ENCODE data around the gene KIF26A.

The KIF26A gene

DNA sequence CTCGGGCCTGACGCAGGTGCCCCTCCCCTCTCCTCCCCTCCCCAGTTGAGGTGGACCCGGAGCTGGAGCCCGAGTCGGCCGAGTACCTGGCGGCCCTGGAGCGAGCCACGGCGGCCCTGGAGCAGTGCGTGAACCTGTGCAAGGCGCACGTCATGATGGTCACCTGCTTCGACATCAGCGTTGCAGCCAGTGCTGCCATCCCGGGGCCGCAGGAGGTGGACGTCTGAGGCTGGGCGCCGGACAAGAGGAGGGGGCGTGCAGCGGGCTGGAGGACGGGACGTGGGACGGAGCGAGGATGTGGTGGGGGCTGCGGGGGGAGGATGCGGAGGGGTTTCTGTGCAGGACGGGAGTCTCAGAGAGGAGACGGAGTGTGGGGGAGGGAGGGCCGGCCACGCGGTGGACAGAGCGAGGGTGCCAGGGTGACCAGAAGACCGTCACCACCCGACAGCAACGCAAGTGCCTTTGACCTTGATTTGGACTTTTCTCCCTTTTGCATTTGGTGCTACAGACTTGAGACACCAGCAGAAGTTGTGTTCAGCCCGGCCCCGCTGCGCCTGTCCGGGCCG lies 41.3 kb downstream of the KIF26A start:
- DNase-seq, result no peak

GRCh38 chr14:104180561-104181165 lies 42.3 kb downstream of the KIF26A start:
- DNase-seq, result no peak

DNA sequence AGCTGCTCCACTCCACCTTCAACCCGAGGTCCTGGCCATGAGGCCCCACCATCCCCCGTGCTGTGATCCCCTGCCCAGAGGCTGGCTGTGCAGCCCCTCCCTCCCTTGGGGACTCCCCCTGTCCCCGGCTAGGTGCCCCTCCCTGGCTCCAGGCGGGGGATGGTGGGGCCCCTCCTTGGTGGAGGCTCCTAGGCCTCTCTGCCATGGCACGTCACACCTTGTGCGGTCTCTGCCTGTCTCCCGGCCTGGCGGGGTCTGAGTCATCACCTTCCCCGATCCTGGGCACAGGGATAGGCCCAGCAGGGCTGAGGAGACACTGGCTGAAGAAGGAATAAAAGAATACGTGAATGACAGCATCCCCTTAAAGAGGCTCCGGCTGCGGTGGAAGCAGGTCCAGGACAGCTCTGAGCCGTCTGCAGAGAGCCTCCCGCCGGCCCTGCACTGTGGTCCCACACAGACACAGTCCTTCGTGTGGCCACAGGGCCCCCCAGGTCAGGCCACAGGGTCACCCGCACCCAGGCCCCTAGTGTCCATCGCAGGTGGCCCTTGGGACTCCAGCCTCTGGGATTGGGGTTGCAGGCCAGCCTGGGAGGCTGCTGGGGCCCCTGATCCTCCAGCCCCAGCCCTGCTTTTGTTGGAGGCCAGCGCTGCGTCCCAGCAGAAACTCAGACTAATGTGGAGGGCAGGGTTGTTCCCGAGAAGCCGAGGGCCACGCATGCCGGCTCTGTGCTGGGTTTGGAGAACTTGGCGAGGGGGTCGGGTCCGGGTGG lies 43.6 kb downstream of the KIF26A start:
- DNase-seq, result no peak

DNA sequence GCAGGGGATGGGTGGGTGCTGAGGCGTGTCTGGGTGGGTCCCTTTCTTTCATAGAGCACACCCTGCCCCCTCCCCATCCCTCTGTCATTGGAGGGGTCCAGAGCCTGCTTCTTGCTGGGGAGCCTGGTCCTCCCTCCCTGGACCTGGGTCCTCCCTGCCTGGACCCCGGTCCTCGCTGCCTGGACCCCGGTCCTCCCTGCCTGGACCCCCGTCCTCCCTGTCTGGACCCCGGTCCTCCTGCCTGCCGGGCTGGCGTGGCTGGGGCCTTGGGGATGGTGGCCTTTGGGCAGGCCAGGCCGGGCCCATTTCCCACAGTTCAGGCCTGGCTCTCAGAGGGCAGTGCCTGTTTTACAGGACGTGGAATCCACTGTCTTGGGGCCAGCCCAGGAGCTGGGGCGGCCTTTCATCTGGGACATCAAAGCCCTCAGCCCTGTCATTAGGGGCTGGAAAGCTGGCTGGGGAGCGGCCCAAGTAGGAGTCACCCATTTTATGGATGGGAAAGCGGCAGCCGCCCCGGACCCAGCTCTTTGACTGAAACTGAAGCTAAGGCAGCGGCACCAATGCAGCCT lies 44.6 kb downstream of the KIF26A start:
- no peak for DNase-seq

GRCh38 chr14:104183796-104184195 lies 45.4 kb downstream of the KIF26A start:
- no peak for DNase-seq

GRCh38 chr14:104184506-104184905 lies 46.1 kb downstream of the KIF26A start:
- DNase-seq, result no peak

DNA sequence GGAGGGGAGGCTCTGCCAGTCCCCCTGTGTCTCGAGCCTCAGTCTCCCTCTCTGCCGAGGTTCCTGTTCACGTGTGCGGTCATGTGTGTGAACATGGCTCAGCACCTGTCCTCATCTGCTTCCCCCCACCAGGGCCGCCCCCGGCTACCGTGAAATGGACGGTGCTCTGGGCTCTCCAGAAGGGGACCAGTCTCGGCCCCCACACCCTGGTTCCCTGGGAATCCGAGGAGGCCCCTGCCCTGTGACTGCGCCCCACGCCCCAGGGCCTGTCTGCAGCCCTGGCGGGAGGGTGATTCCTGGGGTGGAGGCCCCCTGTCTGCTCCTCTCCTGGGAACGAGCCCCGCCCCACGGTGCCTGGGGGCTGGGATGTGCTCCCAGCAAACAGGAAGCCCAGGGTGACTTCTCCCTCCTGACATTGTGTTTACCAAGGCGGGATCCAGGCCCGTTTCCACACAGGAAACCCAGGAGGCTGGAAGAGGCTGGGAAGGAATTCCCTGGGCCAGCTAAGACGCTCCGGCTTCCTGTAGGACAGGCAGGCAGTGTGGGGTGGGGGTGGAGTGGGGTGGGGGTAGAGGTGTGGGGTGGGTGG lies 46.6 kb downstream of the KIF26A start:
- DNase-seq, result no peak

GRCh38 chr14:104185916-104186495 lies 47.6 kb downstream of the KIF26A start:
- no peak for DNase-seq

DNA sequence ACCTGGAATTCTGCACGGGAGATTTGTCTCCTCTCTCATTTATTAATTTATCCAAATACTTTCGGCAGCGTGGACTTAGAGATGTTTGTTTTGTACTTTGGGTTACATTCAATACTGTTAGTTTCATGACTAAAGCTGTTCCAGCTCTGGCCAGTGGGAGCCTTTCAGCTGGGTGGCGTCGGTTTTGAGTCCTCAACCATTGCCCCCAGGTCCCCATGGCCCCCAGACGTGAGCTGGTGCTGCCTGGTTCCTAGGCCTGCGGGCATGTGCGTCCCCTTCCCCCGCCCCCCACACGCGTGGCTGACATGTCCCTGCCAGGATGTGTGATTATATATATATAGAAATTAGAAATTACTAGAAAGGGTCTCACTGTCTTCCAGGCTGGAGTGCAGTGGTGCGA lies 48.2 kb downstream of the KIF26A start:
- no peak for DNase-seq

- no peak for DNase-seq
These were observed 48.9 kb downstream of the KIF26A start for GRCh38 chr14:104187121-104187889.

DNA sequence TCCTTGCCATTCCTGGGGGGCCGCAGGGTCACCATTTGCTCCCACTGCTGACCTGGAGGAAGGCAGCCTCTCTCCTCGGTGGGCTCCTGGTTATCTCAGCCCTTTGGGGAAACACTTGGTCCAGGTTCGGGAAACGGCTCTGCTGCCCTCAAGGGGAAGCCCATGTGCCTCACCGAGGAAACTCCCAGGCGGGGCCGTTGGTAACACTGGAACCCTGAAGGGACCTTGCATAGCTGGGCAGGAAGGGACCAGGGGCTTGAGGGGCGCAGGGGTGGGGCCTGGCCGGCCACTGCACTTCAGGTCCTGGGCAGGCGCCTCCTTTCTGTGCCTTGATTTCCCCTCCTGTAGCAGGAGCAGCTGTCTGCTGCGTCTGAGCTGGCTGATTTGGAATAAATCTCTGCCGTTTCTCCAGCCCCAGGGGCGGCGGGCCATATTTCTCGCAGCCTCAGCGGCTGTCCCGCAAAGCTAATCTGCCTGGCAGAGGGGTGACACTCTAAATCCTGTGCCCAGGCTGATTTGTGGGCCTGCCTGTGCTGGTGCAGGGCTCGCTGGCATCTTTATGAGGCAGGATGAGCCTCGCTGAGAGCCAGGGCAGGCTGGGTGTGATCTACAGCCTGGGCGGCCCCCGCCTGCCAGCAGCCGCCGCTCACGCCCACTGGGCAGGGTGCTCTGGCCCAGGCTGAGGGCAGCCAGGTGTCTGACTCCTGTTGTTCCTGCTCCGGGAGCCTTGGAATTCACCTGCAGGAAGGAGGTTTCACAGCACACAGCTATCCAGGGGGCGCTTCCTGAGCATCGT lies 49.7 kb downstream of the KIF26A start:
- no peak for DNase-seq

- DNase-seq, result no peak
These were observed 50.5 kb downstream of the KIF26A start for GRCh38 chr14:104188727-104189400.

DNA sequence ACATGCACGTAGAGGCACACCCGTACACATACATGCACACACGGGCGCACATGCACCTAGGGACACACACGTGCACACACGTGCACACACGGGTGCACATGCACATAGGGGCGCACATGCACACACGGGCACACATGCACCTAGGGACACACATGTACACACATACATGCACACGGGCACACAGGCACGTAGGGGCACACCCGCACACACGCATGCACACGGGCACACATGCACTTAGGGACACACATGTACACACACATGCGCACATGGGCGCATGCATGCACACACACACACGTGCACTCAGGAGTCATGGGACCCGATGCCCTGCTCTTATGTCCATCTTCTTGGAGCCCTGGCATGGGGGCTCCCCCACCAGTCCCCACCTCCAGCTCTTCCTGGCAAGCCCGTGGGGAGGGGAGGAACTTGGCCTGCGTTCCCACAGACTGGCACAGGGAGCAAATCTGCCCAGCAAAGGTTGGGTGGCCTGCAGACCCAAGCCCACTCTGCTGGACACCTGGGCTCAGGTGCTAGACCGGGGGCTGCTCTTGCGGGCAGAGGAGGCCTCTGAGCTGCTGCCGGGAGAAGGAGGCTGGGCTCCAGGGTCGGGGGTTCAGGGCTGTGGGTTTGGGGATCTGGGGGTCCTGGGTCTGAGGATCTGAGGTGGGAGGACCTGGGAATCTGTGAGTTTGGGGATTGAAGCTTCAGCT lies 51.4 kb downstream of the KIF26A start:
- DNase-seq, result no peak

DNA sequence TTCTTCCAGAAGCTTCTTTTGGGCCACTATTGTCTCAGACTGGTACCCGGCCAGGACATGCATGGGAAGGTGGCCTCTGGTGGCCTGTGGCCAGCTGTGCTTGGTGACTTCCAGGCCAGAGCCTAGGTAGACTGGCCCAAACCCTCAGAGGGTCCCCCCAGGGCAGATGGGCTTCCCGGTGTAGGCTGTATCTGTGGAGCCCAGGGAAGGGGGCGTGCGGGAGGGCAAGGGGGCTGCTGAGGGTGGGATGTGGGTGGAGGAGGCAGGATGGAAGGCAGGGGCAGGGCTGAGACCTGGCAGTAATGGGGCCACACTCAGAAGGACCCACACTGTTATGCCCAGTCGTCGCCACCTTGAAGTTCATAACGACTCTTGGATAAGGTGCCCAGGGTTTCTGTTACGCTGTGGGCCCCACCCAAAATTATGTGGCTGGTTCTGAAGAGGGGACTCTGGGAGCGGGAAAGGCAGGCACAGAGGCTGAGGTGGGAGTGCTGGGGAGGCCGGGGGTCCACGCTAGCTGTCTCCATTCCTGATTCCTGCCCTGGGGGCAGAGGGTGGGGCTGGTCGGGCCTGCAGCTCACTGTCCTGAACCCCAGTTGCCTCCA lies 52.1 kb downstream of the KIF26A start:
- no peak for DNase-seq

DNA sequence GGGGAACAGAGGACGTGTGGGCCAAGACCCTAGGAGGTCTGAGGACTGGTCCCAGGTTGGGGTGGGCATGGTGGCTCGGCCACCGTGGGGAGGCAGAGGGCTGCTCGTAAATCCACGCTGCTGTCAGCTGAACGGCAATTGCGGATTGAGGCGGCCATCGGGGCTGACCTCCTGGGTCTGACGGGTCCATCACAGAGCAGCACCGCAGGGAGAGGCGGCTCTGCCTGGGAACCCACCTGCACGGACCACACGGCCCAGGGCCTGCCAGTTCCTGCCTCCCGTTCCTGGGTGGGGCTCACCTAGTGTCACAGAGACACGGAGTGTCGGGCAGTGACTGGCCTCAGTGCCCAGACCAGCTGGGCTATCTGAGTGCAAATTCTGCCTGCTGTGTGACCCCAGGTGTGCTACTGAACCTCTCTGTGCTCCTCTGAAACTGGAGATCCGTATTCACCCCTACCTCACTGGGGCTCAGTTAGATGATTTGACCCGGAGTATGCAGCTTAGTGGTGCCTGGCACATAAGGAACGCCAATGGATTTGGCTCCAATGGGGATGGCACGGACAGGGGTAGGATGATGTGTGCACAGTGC lies 53.1 kb downstream of the KIF26A start:
- DNase-seq, result no peak

GRCh38 chr14:104192146-104192882 lies 53.9 kb downstream of the KIF26A start:
- no peak for DNase-seq

DNA sequence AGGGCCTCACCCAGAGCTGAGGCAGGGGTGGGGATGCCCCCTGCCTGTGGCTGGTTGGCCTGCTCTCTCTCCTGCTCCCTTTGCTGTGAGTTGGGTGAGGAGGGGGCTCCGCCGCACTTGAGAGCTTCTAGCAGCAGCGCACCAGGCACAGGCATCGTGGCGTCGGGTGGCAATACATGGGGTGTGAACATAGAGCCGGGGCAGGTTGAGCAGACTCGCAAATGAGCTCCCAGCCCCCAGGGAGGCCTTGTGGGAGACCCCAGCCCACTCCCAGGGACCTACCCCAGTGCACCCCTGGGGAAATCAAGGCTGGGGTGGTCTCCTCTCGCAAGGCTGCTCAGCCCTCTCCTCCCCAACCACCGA lies 54.5 kb downstream of the KIF26A start:
- no peak for DNase-seq

DNA sequence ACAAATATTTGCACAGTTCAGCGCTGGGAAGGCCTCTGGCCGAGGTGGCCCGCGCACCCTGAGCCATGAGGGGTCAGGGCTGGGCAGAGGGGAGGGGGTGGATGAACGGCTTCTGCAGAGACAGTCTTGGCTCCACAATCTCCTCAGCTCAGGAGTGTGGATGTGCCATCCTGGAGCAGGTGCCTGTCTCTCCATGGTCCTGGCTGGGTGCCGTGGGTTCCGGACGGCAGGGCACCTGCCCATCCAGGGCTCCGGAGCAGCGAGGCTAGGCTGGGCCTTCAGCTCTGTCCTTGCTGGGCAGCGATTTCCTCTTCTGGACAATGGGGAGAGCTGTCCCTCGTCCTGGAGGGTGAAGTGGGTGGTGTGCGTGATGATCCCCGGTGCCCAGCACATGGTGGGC lies 55.6 kb downstream of the KIF26A start:
- DNase-seq, result no peak

GRCh38 chr14:104194716-104195115 lies 56.3 kb downstream of the KIF26A start:
- DNase-seq, result no peak
